Measurements from ENCODE around the gene EBF3.

EBF3 gene

GRCh38 chr10:129796710-129797420, 167.2 kb downstream of the EBF3 start:
- no peak for DNase-seq (ENCODE audit: low read depth in 2 of 2)

GRCh38 chr10:129793996-129794395, 170.1 kb downstream of the EBF3 start:
- no peak for DNase-seq (ENCODE audit: low read depth in 2 of 2)

- no peak for DNase-seq (ENCODE audit: low read depth in 2 of 2)
These were observed 170.6 kb downstream of the EBF3 start for GRCh38 chr10:129793479-129793878.

- DNase-seq (ENCODE audit: low read depth in 2 of 2), result no peak
These were observed 171.2 kb downstream of the EBF3 start for GRCh38 chr10:129792864-129793263.

- no peak for DNase-seq (ENCODE audit: low read depth in 2 of 2)
These were observed 171.9 kb downstream of the EBF3 start for GRCh38 chr10:129792141-129792540.

GRCh38 chr10:129790715-129791446, 173.2 kb downstream of the EBF3 start:
- no peak for DNase-seq (ENCODE audit: low read depth in 2 of 2)

- no peak for DNase-seq (ENCODE audit: low read depth in 2 of 2)
These were observed 175.9 kb downstream of the EBF3 start for GRCh38 chr10:129788215-129788614.

GRCh38 chr10:129787557-129787956, 176.5 kb downstream of the EBF3 start:
- DNase-seq (ENCODE audit: low read depth in 2 of 2), result no peak

- DNase-seq (ENCODE audit: low read depth in 2 of 2), result no peak
These were observed 177.9 kb downstream of the EBF3 start for GRCh38 chr10:129786216-129786615.

- DNase-seq (ENCODE audit: low read depth in 2 of 2), result no peak
These were observed 178.5 kb downstream of the EBF3 start for GRCh38 chr10:129785536-129785981.
